Measurements from ENCODE around the gene CFAP74.

- TF ChIP-seq EZH2 (IDR thresholded peaks at IDR 0.05; ENCODE audit: low read length, unreplicated experiment): no peak
- no peak for TF ChIP-seq CTCF (conservative IDR thresholded peaks at IDR 0.05; ENCODE audit: low read depth, low read length)
- no peak for TF ChIP-seq EZH2phosphoT487 (IDR thresholded peaks at IDR 0.05; ENCODE audit: borderline replicate concordance, low read length)
These were observed 88.5 kb downstream of the CFAP74 start, which contains the start of gene CALML6 for GRCh38 chr1:1914971-1915692.

All from PC-3 (cell line).